GM21786 (cell line): Measurements from ENCODE around the gene PSMB3.
"Not testable (repeated sequence)": the region's sequence is repeated elsewhere in the genome, so short reads cannot be mapped to it uniquely, and the experiment has no call there.

ENCODE experiments used
- ATAC-seq: cut with Tn5 transposase; IDR thresholded peaks from one replicate; pipeline ENCODE4 v1.9.1; 2021; ENCODE audit not compliant: unreplicated experiment

PSMB3 gene

GRCh38 chr17:38748892-38749222 is 3.7 kb upstream of the PSMB3 start:
- no peak for ATAC-seq

DNA sequence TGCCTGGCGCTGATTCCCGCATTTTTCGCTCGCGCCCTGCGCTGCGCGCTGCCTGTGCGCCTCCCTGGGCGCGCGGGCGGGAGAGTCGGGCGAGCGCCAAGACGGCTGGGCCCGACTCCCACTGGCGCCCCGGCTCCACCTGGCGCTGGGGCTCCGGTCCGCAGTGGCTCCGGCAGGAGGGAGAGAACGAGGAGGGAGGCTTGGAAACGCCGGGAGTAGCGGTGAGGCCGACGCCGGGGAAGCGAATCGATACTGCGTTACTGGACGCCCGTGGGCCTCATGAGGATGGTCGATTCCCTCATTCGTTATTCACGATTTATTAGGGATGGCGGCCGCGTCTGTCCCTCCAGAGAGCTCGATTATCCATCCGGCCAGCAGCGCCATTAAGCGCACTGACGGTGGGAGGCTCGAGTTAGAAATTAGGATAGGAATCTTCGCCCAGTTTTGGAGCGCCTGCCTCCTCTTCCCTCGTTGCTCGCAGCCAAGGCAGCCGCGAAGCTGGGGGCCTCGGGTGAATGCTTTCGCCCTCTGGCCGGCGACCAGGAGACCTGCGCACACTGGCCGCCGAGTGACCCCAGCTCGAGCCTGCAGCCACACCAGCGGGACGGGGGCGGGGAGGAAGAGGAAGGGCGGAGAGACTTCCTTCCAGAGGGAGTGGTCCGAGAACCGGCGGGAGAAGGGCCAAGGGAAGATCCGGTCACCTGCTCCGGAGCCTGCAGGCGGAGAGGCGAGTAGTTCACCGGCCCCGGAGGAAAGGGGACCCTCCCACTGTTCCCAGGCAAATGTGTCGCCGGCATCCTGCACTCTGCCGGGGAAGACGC is 3.1 kb upstream of the PSMB3 start:
- no peak for ATAC-seq

- ATAC-seq: no peak
Measured at GRCh38 chr17:38750044-38750311, 2.6 kb upstream of the PSMB3 start.

DNA sequence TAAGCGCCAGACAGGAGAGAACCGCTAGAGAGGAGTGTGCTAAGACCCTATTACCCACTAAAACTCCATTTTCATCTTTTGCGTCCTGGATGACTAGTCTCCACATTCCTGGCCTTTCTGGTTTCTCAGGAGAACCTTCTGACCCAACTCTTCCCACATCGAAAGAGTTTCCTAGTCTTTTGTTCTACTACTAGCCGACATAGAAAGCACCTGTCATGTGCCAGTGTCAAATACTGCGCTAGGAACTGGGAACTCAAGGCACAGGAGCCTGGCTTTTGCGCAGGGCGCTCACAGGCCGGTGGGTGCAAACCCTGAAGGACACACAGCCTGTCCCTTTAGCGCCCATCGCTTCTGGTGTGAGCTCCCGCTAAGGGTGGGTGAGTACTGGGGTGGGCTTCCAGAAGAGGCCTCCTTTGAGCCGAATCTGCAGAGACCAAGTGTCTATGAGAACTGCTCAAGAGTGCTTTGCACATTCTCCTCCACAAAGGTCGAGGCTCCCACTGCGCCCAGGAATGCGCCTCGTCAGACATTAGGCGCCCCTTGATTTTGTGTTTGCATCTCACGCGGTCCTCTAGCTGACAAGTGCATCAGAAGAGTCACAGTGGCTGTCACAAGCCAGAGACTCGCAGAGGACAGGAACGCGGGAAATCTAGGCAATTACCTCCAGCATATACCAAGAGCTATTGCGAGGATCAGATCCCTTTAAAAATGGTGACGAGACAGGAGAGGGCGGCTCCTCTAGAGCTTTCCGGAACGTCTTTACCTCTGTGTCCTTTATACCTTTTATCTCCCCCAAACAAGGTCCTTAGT is 2.0 kb upstream of the PSMB3 start:
- no peak for ATAC-seq

DNA sequence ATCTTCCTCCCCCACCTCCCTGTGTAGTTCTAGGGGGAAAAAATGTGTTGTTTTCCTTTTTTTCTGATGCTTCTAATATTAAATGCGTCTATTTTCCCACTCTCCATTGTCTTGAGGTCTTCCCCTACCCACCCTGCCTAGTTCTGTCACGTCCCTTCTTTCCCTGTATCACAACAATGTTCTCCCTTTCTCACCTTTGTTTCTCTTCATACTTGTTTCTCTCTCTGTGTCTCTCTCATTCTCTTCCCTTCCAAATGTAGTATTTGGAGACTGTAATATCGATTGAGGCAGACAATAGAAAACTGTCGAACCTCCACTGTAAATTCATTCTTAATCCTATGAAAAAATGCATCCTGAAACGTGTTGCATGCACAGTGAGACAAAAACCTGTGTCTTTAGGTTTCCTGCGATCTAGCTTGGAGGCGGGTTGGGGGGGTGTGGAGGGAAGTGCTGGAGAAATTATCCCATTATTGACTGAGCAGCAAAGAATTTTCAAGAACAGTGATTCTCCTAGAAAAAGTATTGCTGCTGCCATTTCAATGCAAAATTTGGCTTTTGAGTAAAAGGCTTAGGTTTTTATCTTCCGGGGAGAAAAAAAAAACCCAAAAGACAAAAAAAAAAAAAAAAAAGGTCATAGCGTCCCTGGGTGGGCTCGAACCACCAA is 1.3 kb upstream of the PSMB3 start:
- no peak for ATAC-seq

GRCh38 chr17:38751808-38752307 is 683 bp upstream of the PSMB3 start:
- no peak for ATAC-seq

- ATAC-seq: no peak
Measured at GRCh38 chr17:38753071-38753506, 548 bp downstream of the PSMB3 start.

GRCh38 chr17:38761612-38762011 is 9.1 kb downstream of the PSMB3 start:
- no peak for ATAC-seq

DNA sequence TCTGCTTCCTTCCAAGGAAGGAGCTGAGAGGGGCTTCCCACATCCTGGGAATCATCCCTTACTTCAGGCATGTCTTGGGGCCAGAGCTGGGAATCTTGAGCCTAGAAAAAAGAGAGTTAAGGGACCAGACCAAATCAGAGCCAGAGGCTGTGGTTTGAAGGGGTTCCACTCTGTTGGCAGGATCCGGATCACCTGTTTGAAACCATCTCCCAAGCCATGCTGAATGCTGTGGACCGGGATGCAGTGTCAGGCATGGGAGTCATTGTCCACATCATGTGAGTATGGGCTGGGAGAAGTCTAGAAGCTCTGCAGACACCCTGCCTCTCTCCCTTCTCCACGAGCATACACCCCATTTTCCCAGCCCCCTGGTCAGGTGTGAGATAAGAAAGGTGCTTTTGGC is 9.7 kb downstream of the PSMB3 start:
- no peak for ATAC-seq

- ATAC-seq: no peak
Measured at GRCh38 chr17:38766341-38766740, 13.8 kb downstream of the PSMB3 start.

GRCh38 chr17:38768417-38768816 is 15.9 kb downstream of the PSMB3 start:
- ATAC-seq: no peak

- no peak for ATAC-seq
Measured at GRCh38 chr17:38773258-38773657, 20.7 kb downstream of the PSMB3 start.

DNA sequence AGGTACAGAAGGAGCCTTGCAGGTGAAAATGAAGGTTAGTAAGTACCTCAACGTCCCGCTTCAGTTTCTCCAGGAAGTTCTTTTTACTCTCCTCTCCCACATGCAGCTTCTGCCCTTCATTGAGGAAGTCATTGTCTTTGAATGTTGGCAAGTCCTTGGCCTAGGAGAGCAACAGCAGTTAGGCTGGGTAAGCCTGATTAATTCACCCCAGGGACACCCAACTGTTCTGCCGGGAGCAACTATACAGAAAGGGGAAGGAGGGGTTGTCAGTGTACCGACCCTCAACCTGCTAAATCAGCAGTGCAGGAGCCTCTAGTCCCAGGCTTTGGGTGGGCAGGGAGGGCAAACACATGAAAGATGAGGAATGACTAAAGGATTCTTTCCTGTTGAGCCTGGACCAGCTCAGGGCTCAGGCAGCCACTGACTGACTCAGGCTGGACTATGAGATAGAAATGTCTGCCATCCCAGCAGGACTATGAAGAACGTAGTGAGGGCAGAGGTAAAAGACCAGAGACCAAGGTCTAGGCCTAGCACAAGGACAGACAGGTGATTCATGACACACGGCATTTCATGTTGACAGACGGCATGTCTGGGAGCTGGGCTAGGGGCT is 25.2 kb downstream of the PSMB3 start:
- ATAC-seq: no peak

DNA sequence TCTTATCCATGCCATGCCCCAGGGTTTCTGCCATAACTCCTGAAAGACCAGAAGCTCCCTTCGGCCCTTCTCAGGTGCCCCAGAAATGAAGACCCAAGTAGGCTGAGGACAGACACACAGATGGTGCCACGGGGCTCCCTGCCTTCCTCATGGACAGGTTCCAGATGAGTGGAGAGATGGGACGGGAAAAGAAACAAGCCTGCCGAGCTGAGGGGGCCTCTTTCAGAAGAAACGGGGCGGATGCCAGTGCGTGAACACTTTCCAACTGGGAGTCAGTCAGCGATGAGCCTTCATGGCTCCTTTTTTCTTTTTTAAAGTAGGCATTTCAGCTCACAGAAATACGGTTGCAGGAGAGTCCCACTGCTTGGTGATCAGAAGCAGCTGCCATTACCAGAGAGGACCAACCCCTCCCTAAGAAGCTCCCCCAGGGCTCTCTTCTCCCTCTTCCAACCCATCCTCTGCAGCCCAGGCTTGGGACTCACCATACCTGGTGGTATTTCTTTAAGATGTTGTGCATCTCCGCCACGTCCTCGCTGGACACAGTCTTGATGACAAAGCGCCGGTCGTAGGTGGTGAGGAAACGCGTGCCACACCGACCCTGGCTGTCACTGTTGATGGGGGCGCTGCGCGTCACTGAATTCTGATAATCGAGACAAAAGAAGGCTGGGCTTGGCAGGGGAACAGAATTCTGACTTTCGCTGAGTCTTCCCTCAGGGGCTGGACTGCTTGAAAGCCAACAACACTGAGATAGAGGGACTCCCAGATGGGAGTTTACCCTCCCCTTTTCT is 27.6 kb downstream of the PSMB3 start:
- no peak for ATAC-seq

DNA sequence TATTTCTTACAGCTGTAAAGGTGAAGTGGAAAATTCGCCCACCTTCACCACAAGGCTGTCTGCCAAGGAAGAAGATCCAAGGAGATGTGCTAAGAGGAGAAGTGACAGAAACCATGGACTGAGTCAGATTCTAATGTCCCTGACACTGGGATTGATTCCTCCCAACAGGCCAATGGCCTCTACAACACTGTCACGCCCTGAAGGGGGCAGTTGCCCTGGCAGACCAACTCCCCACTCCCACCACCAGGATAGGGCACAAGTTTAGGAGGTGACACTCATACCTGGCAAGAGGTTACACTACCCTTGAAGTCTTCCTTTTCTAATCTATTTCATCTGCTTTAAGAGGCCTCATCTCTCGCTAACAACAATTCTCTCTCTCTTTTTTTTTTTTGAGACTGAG is 30.7 kb downstream of the PSMB3 start:
- ATAC-seq: no peak

GRCh38 chr17:38786372-38786771 is 33.8 kb downstream of the PSMB3 start:
- ATAC-seq: no peak

DNA sequence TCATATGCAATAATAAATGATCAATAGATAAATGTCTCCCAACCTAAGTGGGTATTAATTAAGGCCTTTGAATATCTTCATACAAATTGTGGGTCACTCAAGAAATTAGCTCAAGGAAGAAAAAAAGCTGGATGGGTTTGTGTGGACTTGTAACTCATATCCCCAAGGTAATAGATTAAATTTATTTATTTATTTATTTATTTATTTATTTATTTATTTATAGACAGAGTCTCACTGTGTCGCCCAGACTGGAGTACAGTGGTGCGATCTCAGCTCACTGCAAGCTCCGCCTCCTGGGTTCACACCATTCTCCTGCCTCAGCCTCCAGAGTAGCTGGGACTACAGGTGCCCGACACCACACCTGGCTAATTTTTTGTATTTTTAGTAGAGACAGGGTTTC is 35.5 kb downstream of the PSMB3 start:
- not testable (repeated sequence) for ATAC-seq

DNA sequence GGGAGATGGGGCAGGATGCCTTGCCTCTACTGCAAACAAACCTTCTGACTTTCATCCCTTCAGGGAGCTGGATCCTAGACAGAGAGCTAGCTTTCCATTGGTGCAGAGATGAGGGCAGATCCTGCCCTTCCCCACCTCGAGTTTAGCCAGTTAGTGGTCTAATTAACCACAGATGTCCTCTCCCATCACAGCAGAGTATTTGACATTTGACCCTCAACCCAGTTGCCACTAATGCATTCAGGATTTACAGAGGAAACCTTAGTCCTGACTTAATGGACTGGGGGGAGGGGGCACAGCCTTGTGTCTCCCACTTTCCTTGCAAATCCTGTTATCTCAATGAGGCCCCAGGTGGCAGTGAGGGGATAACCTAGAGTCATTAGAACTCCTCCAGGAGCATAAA is 36.6 kb downstream of the PSMB3 start:
- no peak for ATAC-seq

- ATAC-seq: not testable (repeated sequence)
Measured at GRCh38 chr17:38790148-38790707, 37.7 kb downstream of the PSMB3 start.

- no peak for ATAC-seq
Measured at GRCh38 chr17:38791162-38791561, 38.6 kb downstream of the PSMB3 start.
